ENCODE data around the gene GJB4.
"Not testable (repeated sequence)": the region's sequence is repeated elsewhere in the genome, so short reads cannot be mapped to it uniquely, and the experiment has no call there.

DNA sequence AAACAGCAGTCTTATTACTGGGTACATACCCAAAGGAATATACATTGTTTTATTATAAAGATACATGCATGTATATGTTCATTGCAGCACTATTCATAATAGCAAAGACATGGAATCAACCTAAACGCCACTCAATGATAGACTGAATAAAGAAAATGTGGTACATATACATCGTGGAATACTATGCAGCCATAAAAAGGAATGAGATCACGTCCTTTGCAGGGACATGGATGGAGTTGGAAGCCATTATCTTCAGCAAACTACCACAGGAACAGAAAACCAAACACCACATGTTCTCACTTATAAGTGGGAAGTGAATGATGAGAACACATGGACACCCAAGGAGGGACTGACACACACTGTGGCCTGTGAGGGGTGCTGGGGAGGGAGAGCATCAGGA lies 51.2 kb downstream of the GJB4 start:
- TF ChIP-seq POLR2AphosphoS5 (IDR thresholded peaks at IDR 0.05; ENCODE audit: borderline replicate concordance, low read depth, low read length); EZH2 (IDR thresholded peaks at IDR 0.05); FOXP2 (optimal IDR thresholded peaks at IDR 0.05; ENCODE audit: control extremely low read depth, extremely low read length, insufficient read depth): not testable (repeated sequence)
